HEK293T (cell line): ENCODE data around the gene MLH1.

Source experiments
- CTCF ChIA-PET: fragments of 350-600 bp; formaldehyde crosslinking; extraction: SDS; loops from one replicate; lab custom pipeline; 2021; ENCODE audit warnings: antibody characterized with exemption, inconsistent platforms; lab: Yijun Ruan, JAX
- POLR2A ChIA-PET: fragments of 350-600 bp; formaldehyde crosslinking; extraction: SDS; loops from one replicate; lab custom pipeline; 2020; ENCODE audit warnings: antibody characterized with exemption, inconsistent platforms; lab: Yijun Ruan, JAX
- DNase-seq: peaks from one replicate; pipeline ENCODE4 v3.0.0; 2012; ENCODE audit warnings: mixed read lengths; ENCODE audit errors: extremely low spot score
- ARNT ChIP-seq: fragments of 450-650 bp; IDR thresholded peaks from 2 replicates; pipeline ENCODE4 v1.6.1; 2017; ENCODE audit warnings: mild to moderate bottlenecking
- BHLHE40 ChIP-seq: fragments of 450-650 bp; IDR thresholded peaks from 2 replicates; pipeline ENCODE4 v1.6.1; 2016; ENCODE audit warnings: mild to moderate bottlenecking, moderate library complexity, borderline replicate concordance
- CTBP1 ChIP-seq: fragments of 450-650 bp; IDR thresholded peaks from 2 replicates; pipeline ENCODE4 v1.6.1; 2016; ENCODE audit warnings: borderline replicate concordance
- ELF4 ChIP-seq: fragments of 450-650 bp; IDR thresholded peaks from 2 replicates; pipeline ENCODE4 v1.6.1; 2017; ENCODE audit warnings: antibody characterized with exemption
- FOXA1 ChIP-seq: fragments of 450-650 bp; IDR thresholded peaks from 2 replicates; pipeline ENCODE4 v1.6.1; 2016; ENCODE audit warnings: mild to moderate bottlenecking
- FOXK2 ChIP-seq: fragments of 450-650 bp; IDR thresholded peaks from 2 replicates; pipeline ENCODE4 v1.6.1; 2016; ENCODE audit warnings: mild to moderate bottlenecking
- FOXM1 ChIP-seq: fragments of 450-650 bp; IDR thresholded peaks from 2 replicates; pipeline ENCODE4 v1.6.1; 2017; ENCODE audit warnings: mild to moderate bottlenecking, borderline replicate concordance
- HDGF ChIP-seq: fragments of 450-650 bp; IDR thresholded peaks from 2 replicates; pipeline ENCODE4 v1.6.1; 2017; ENCODE audit warnings: antibody characterized with exemption, borderline replicate concordance
- L3MBTL2 ChIP-seq: fragments of 450-650 bp; conservative IDR thresholded peaks from 2 replicates; pipeline ENCODE4 v1.6.1; 2016; ENCODE audit warnings: mild to moderate bottlenecking
- LEF1 ChIP-seq: fragments of 450-650 bp; IDR thresholded peaks from 2 replicates; pipeline ENCODE4 v1.6.1; 2017; ENCODE audit warnings: mild to moderate bottlenecking, borderline replicate concordance
- NFRKB ChIP-seq: fragments of 450-650 bp; IDR thresholded peaks from 2 replicates; pipeline ENCODE4 v1.6.1; 2016; ENCODE audit warnings: mild to moderate bottlenecking, moderate library complexity
- SP1 ChIP-seq: fragments of 450-650 bp; IDR thresholded peaks from 2 replicates; pipeline ENCODE4 v1.6.1; 2017
- SUZ12 ChIP-seq: fragments of 450-650 bp; IDR thresholded peaks from 2 replicates; pipeline ENCODE4 v1.6.1; 2016; ENCODE audit warnings: mild to moderate bottlenecking
- TARDBP ChIP-seq: fragments of 450-650 bp; IDR thresholded peaks from 2 replicates; pipeline ENCODE4 v1.6.1; 2016
- ZNF384 ChIP-seq: fragments of 450-650 bp; IDR thresholded peaks from 2 replicates; pipeline ENCODE4 v1.6.1; 2016
- TF ChIP-seq, protein P1 (sequence below): fragments of 450-650 bp; IDR thresholded peaks from 2 replicates; pipeline ENCODE4 v1.6.1; 2016

MLH1 gene

GRCh38 chr3:36989568-36989967, 3.8 kb upstream of the MLH1 start:
- TF ChIP-seq FOXM1 (no peak), ARNT (no peak), LEF1 (no peak), SUZ12 (no peak), BHLHE40 (no peak), FOXA1 (no peak)
- ChIA-PET CTCF (interaction anchor here (0.7 kb wide), 1 partner anchor 32 kb away, joined by 3 read pairs; no protein-coding TSS in a partner anchor), POLR2A (no interaction called here)
- DNase-seq: no peak

GRCh38 chr3:36991147-36991546, 2.2 kb upstream of the MLH1 start:
- TF ChIP-seq L3MBTL2 (no peak), ELF4 (no peak), SUZ12 (no peak), LEF1 (no peak)
- ChIA-PET CTCF (no interaction called here), POLR2A (no interaction called here)
- no peak for DNase-seq

DNA sequence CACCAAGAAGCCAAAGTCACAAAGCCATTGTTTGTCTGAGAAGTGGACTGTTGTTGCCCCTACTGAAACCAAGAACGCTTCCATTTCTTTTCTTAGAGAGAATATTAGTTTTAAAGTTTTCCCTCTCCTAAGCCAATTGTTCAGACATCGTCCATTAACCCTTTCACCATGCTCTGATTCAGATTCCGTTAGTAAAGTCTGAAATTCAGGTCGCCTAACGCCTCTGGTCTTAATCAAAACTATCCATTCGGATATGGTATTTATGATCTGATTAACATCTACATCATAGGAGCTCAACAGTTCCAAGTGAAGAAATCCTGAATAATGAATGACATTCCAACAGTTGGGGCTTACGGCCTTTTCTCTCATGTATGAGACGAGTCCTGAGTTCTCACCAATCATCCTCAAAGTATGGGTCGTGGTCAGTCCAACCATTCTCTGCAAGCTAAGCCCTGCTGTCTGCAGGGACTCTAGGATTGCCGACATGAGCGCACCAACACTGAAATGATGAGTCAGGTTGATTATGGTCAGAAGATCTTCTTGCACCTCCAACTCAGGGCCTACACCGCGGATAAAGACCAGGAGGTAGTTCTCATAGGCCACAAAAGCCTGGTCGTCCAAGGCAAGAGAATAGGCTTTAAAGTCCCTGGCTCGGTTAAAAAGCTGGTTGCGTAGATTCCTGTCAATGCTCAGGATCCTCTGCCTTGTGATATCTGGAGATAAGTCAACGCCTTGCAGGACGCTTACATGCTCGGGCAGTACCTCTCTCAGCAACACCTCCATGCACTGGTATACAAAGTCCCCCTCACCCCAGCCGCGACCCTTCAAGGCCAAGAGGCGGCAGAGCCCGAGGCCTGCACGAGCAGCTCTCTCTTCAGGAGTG, 1.2 kb upstream of the MLH1 start:
- ChIA-PET POLR2A (interaction anchor here (1.0 kb wide), 1 partner anchor 32 kb away, joined by 3 read pairs; no protein-coding TSS in a partner anchor), CTCF (no interaction called here)
- no peak for DNase-seq
- TF ChIP-seq LEF1: no peak
- no peak for TF ChIP-seq ARNT
- TF ChIP-seq CTBP1: no peak
- no peak for TF ChIP-seq TARDBP
- TF ChIP-seq FOXM1: no peak
- TF ChIP-seq ZNF384: no peak
- no peak for TF ChIP-seq L3MBTL2
- no peak for TF ChIP-seq NFRKB
- TF ChIP-seq BHLHE40: no peak
- TF ChIP-seq ELF4: no peak
- no peak for TF ChIP-seq SUZ12
- TF ChIP-seq FOXK2: no peak
- TF ChIP-seq, protein P1, sequence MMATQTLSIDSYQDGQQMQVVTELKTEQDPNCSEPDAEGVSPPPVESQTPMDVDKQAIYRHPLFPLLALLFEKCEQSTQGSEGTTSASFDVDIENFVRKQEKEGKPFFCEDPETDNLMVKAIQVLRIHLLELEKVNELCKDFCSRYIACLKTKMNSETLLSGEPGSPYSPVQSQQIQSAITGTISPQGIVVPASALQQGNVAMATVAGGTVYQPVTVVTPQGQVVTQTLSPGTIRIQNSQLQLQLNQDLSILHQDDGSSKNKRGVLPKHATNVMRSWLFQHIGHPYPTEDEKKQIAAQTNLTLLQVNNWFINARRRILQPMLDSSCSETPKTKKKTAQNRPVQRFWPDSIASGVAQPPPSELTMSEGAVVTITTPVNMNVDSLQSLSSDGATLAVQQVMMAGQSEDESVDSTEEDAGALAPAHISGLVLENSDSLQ: no peak
- no peak for TF ChIP-seq FOXA1
- TF ChIP-seq SP1: no peak

- POLR2A ChIA-PET: interaction anchor here (0.9 to 1.2 kb wide), 5 partner anchors 10 to 33 kb away, joined by 3 to 4 read pairs (median 3); no protein-coding TSS in a partner anchor
- TF ChIP-seq FOXM1 (no peak), FOXA1 (no peak), ZNF384 (no peak), LEF1 (no peak), NFRKB (no peak), ARNT (no peak), FOXK2 (no peak), SP1 (no peak), SUZ12 (no peak), CTBP1 (no peak), ELF4 (no peak), L3MBTL2 (no peak), HDGF (no peak), BHLHE40 (no peak), TARDBP (no peak)
- TF ChIP-seq, protein P1: no peak
- CTCF ChIA-PET: no interaction called here
- no peak for DNase-seq
These were observed 452 bp upstream of the MLH1 start, which contains the start of gene EPM2AIP1 for GRCh38 chr3:36992806-36993325. EPM2AIP1 (minus strand) TSS chr3:36993131; CDS start chr3:36993077, 54 bp downstream.

- no peak for DNase-seq
- ChIA-PET POLR2A (no interaction called here), CTCF (no interaction called here)
- TF ChIP-seq SUZ12 (no peak), CTBP1 (no peak), ELF4 (no peak), SP1 (no peak), HDGF (no peak), NFRKB (no peak), LEF1 (no peak), ARNT (no peak), FOXM1 (no peak), TARDBP (no peak), ZNF384 (no peak), FOXA1 (no peak), L3MBTL2 (no peak), FOXK2 (no peak), BHLHE40 (no peak)
- TF ChIP-seq, protein P1: no peak
These were observed 21.3 kb downstream of the MLH1 start for GRCh38 chr3:37014620-37015019.
